ENCODE results near the gene UBXN6.

DNA sequence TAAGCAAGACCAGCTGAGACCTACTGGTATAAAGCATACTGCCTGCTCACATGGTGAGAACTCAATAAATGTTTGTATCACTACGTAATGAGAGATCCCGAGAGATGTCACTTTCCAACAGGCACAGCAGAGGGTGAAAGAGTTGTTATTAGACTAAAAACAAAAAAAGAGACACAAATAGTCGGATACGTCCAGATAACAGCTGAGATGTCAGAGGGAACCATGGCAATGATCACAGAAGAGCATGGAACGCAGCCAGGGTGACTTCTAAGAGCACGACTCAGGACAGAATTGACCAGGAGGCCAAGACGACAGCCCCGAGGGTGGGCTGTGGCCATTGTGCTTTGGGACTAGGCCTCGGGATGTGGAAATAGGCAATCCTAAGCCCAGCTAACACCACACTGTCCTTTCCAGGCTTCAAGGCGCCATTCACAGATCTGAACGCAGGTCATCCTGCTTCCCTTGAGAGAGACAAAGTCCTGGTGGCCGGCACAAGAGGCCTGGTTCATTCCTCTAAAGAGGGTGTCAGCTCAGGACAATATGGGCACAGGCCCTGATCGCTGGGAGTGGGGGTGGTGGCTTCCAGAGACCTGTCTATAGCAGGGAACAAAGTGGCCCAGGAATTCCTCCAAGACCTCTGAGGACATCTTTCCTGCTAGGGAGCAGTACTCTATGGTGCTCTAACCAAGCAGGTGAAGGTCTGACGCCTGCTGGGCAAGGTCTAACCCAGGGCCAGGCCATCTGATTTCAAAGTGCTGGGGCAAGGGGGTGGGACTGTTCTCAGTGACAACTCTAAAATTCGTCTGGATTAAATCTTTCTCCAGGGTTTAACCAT is 60.4 kb downstream of the UBXN6 start:
- TF ChIP-seq POLR2AphosphoS5 (IDR thresholded peaks at IDR 0.05), result no peak
- TF ChIP-seq EP300 (IDR thresholded peaks at IDR 0.05), result no peak
- TF ChIP-seq CTCF (IDR thresholded peaks at IDR 0.05), result no peak
- TF ChIP-seq POLR2A (IDR thresholded peaks at IDR 0.05), result no peak
